Natural killer cell (primary cell): ENCODE data around the gene HOMEZ. TPM values are rescaled to one million over a fixed set of nuclear protein-coding genes. Genes with fewer than 3 reads are reported as not detected.

ENCODE experiments used
- ATAC-seq, 3 donors: fragments of 150-1000 bp in 2 of 3; fragments of 200-7000 bp in 1 of 3; cut with Tn5 transposase; 1 replicate in 1 of 3; 2 replicates in 2 of 3; pipeline ENCODE4 v1.10.0; 2021; ENCODE audit warnings: mild to moderate bottlenecking in 2 of 3, moderate library complexity in 2 of 3
- DNase-seq, 2 donors: peaks; one replicate each; pipeline versions ENCODE4 v3.0.0 to v3.0.0-alpha.2; 2013 to 2021; ENCODE audit warnings: mixed read lengths in 1 of 2
- H3K27ac ChIP-seq: one replicate; pipeline ENCODE4 v1.5.1; 2013; ENCODE audit warnings: mild to moderate bottlenecking, low read length
- H3K27me3 ChIP-seq: one replicate; pipeline ENCODE4 v1.6.1; 2013; ENCODE audit warnings: low read length; ENCODE audit not compliant: control insufficient read depth, insufficient read depth
- H3K36me3 ChIP-seq: one replicate; pipeline ENCODE4 v1.6.1; 2013; ENCODE audit warnings: low read length; ENCODE audit not compliant: control insufficient read depth, insufficient read depth
- H3K4me1 ChIP-seq: one replicate; pipeline ENCODE4 v1.6.1; 2013; ENCODE audit warnings: low read length; ENCODE audit not compliant: control insufficient read depth, insufficient read depth
- H3K4me3 ChIP-seq: one replicate; pipeline ENCODE4 v1.5.1; 2013; ENCODE audit warnings: low read length
- H3K9me3 ChIP-seq: one replicate; pipeline ENCODE4 v1.6.1; 2013; ENCODE audit warnings: low read length; ENCODE audit not compliant: control insufficient read depth, insufficient read depth
- H3K27ac Mint-ChIP-seq, 2 donors: one replicate each; pipeline ENCODE4 v1.8.0; 2022; ENCODE audit warnings: mild to moderate bottlenecking in 2 of 2, mixed read lengths in 2 of 2, moderate library complexity in 1 of 2
- H3K27me3 Mint-ChIP-seq, 2 donors: one replicate each; pipeline ENCODE4 v1.8.0; 2022; ENCODE audit warnings: low read depth in 2 of 2, mixed read lengths in 2 of 2
- H3K36me3 Mint-ChIP-seq: one replicate; pipeline ENCODE4 v1.8.0; 2022; ENCODE audit warnings: mixed read lengths
- H3K4me1 Mint-ChIP-seq, 2 donors: one replicate each; pipeline ENCODE4 v1.8.0; 2022; ENCODE audit warnings: mixed read lengths in 2 of 2
- H3K4me3 Mint-ChIP-seq: one replicate; pipeline ENCODE4 v1.8.0; 2022; ENCODE audit warnings: mild to moderate bottlenecking, moderate library complexity, mixed read lengths
- H3K9me3 Mint-ChIP-seq, 2 donors: one replicate each; pipeline ENCODE4 v1.8.0; 2022; ENCODE audit warnings: mixed read lengths in 2 of 2
- WGBS: methylation state at CpG from one replicate; pipeline ENCODE4 v1.1.7; 2013; ENCODE audit warnings: missing lambda C conversion rate; ENCODE audit not compliant: insufficient coverage; 5-methylcytosine and 5-hydroxymethylcytosine counted together
- intact Hi-C: fragments of 100-400 bp; cut with micrococcal nuclease; formaldehyde crosslinking; loops from one replicate; pipeline ENCODE4 v1.14.2; 2022
- total RNA-seq, 4 donors: library from RNA; stranded (reverse); fragments of 120-200 nt in 1 of 4; gene quantifications; one replicate each; pipeline versions ENCODE4 v1.2.3 to v1.2.4, GENCODE V29; 2013 to 2022
- TF ChIP-seq, protein P1 (sequence below): fragments of 200-600 bp; IDR thresholded peaks from one replicate; pipeline ENCODE4 v1.8.0; 2022; ENCODE audit warnings: antibody characterized with exemption

Gene HOMEZ
- total RNA-seq, 3 donors from 2014 or later (not counting 1 experiment from before 2014, with no cell fraction given), result 5.1 to 10.1 (median 7.0) TPM

DNA sequence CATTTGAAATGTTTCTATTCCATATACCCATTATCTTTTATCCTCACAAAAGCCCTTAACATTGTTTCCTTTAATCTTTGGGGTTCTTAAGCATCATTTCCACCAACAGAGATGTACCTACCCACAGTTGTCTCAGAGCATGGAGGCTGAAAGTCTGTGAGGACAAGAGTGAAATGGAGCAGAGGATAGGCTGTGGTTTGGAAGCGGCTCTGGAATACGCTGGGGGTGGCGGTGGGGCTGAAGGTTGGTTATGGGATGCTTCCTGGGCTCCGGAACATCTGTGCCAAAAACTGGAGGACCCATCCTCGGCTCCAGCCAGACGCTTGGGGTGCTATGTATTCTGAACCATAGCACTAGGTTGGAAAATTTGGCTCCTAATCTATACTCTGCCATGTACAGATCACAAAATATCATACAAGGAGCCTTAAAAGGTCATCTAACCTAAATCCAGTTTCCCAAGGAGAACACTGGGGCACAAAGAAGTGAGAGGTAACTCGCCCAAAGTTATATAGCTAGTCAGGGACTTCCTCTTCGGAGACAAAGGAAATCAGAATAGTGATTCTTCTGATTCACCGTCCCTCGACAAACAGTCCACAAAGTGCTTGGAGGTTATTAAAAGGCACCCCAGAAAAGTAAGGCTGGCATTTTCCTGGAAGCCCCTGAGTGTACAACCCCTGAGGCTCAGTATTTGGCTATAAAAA is 14.2 kb upstream of the HOMEZ start:
- H3K4me3 ChIP-seq, result peak overlapping the region; percentile 77
- peak in 1 of 2 donors; percentile 43 for DNase-seq

DNA sequence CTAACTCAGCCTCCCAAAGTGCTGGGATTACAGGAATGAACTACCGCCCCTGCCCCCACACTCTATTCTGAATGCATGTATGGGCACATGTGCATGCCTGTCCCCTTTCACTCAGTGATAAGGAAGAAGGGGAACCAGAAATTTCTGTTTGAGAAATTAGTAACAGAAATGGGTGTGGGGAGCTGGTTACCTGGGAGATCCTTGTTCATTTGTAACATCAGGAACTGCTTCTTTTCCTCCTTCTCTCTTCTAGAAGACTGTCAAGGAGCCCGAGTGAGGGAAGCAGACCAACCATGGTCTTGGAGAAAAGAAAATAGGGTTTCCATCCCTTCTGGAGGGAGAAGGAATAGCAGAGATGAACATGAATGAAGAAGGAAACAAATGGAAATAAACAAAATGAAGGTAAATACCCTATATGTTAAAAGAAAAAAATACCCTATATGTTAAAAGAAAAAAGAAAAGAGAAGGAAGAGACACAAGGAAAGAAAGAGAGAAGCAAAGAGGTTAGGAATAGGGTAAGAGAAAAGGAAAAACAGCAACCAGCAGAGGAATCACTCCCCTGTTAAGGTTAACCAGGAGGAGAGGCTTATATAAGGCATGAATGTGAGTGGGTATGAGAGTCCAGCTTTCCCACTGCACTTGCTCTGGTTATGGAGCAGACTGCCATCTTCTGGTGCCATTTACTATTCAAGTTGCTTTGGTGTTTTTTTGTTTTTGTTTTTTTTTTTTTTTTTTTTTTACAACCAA is 13.5 kb upstream of the HOMEZ start:
- H3K27ac Mint-ChIP-seq, result peak overlapping the region; percentile 92 to 99
- H3K4me1 Mint-ChIP-seq, result peaks cover 20 to 33% of the 10 kb centered on the region in 2 donors
- no peaks in the 10 kb centered on the region for H3K27me3 Mint-ChIP-seq
- peak overlapping the region; percentile 68 for H3K4me3 Mint-ChIP-seq
- Histone ChIP-seq H3K27me3 (no peaks in the 10 kb centered on the region), H3K27ac (no peak overlapping the region), H3K4me3 (no peak overlapping the region), H3K4me1 (peaks cover 31% of the 10 kb centered on the region), H3K36me3 (peaks cover 15% of the 10 kb centered on the region), H3K9me3 (no peaks in the 10 kb centered on the region)
- DNase-seq (peak in 1 of 2 donors; percentile 70), ATAC-seq (no peak)
- TF ChIP-seq, protein P1, sequence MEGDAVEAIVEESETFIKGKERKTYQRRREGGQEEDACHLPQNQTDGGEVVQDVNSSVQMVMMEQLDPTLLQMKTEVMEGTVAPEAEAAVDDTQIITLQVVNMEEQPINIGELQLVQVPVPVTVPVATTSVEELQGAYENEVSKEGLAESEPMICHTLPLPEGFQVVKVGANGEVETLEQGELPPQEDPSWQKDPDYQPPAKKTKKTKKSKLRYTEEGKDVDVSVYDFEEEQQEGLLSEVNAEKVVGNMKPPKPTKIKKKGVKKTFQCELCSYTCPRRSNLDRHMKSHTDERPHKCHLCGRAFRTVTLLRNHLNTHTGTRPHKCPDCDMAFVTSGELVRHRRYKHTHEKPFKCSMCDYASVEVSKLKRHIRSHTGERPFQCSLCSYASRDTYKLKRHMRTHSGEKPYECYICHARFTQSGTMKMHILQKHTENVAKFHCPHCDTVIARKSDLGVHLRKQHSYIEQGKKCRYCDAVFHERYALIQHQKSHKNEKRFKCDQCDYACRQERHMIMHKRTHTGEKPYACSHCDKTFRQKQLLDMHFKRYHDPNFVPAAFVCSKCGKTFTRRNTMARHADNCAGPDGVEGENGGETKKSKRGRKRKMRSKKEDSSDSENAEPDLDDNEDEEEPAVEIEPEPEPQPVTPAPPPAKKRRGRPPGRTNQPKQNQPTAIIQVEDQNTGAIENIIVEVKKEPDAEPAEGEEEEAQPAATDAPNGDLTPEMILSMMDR, result peak; percentile 15
- 100% methylated on average over 1 of the region's 2 CpGs for whole genome bisulfite sequencing
- no peaks in the 10 kb centered on the region for H3K9me3 Mint-ChIP-seq
- intact Hi-C loops, result loop anchor here (2.0 kb wide), 1 partner anchor 179 kb away; no protein-coding TSS in a partner anchor
- no peaks in the 10 kb centered on the region for H3K36me3 Mint-ChIP-seq

More for the DNA sequence above, 14.2 kb upstream of the HOMEZ start:
- Histone ChIP-seq H3K36me3 (peaks cover 15% of the 10 kb centered on the region), H3K27ac (peak overlapping the region; percentile 94), H3K9me3 (no peaks in the 10 kb centered on the region), H3K27me3 (no peaks in the 10 kb centered on the region), H3K4me1 (peaks cover 23% of the 10 kb centered on the region)
- 68% methylated on average over 10 of the region's 10 CpGs for WGBS
- H3K9me3 Mint-ChIP-seq, result no peaks in the 10 kb centered on the region
- no peaks in the 10 kb centered on the region for H3K36me3 Mint-ChIP-seq
- H3K4me3 Mint-ChIP-seq, result peak overlapping the region; percentile 92
- intact Hi-C loops, result loop anchor here (2.0 to 10.0 kb wide), 2 partner anchors 179 to 205 kb away; partner anchors contain the start of genes ACIN1 and C14orf119
- no peaks in the 10 kb centered on the region for H3K27me3 Mint-ChIP-seq
- H3K27ac Mint-ChIP-seq, result peak overlapping the region; percentile 92 to 99
- ATAC-seq, result no peak
- TF ChIP-seq, protein P1, result no peak
- H3K4me1 Mint-ChIP-seq, result peaks cover 16 to 34% of the 10 kb centered on the region in 2 donors

DNA sequence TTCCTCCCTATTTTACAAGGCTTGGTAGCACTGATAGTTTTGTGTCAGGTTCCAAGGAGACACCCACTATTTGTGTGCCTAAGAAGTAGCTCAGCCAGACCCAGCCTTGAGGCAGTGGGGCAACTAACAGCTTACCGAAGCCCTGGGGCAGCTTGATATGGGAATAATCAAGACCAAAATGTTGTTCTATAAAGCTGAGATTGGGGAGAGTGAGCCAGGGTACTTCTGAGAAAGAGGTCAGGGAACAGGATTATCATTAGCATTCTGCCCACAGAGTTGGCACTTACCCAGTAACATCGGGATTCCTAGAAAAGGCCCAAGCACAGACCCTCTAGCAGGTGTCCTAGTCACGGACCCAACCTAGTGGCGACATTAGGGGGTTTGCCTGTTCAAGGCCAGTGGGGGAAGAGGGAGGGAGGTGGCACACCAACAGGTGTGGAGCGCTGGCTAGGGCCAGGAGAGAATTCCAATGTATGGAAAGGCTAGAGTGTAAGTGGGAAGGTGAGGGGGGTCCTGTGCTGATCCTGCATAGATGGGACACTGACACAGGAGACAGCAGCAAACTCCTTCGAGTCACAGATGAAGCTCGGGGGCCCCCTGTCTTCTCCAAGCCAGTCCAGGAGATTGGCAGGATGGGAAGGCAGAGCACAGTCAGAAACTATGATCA is 11.8 kb upstream of the HOMEZ start:
- 97% methylated on average over 7 of the region's 7 CpGs for WGBS

More for the DNA sequence above, 11.8 kb upstream of the HOMEZ start:
- no peaks in the 10 kb centered on the region for H3K27me3 ChIP-seq
- Mint-ChIP-seq H3K36me3 (no peaks in the 10 kb centered on the region), H3K4me1 (peaks cover 20 to 32% of the 10 kb centered on the region in 2 donors), H3K27me3 (no peaks in the 10 kb centered on the region), H3K27ac (peak overlapping the region; percentile 38 to 92), H3K4me3 (no peak overlapping the region), H3K9me3 (no peaks in the 10 kb centered on the region)
- H3K27ac ChIP-seq, result no peak overlapping the region
- no peaks in the 10 kb centered on the region for H3K9me3 ChIP-seq
- ATAC-seq, result no peak
- H3K36me3 ChIP-seq, result peaks cover 15% of the 10 kb centered on the region
- intact Hi-C loops, result loop anchor here (2.0 kb wide), 1 partner anchor 177 kb away; no protein-coding TSS in a partner anchor
- DNase-seq, result no peak
- TF ChIP-seq, protein P1, result no peak
- H3K4me3 ChIP-seq, result no peak overlapping the region
- H3K4me1 ChIP-seq, result peaks cover 25% of the 10 kb centered on the region
